Keratinocyte (primary cell): ENCODE data around the gene STK17A. TPM values are rescaled to one million over a fixed set of nuclear protein-coding genes. Genes with fewer than 3 reads are reported as not detected.

Experiments used
- DNase-seq: peaks from one replicate; pipeline ENCODE4 v3.0.0-alpha.2; 2011; ENCODE audit warnings: low read depth, missing footprints, low spot score
- FAIRE-seq: peaks from 2 replicates; lab custom pipeline; 2011; peaks lifted over from hg19 to GRCh38; lab: Jason Lieb, UNC
- H2AFZ ChIP-seq: 2 replicates; pipeline ENCODE4 v1.6.0; 2012; ENCODE audit warnings: low read length, control low read depth, inconsistent platforms; ENCODE audit not compliant: control insufficient read depth
- H3K27ac ChIP-seq: 2 replicates; pipeline ENCODE4 v1.5.1; 2011; ENCODE audit warnings: low read length; ENCODE audit not compliant: control insufficient read depth, insufficient read depth
- H3K27me3 ChIP-seq: 3 replicates; pipeline ENCODE4 v1.6.0; 2011; ENCODE audit warnings: low read length; ENCODE audit not compliant: control insufficient read depth, insufficient read depth; ENCODE audit errors: extremely low read depth
- H3K36me3 ChIP-seq, 2 experiments: 2 replicates in 1 of 2; 3 replicates in 1 of 2; pipeline ENCODE4 v1.5.1; 2011; ENCODE audit warnings: low read length in 2 of 2, mild to moderate bottlenecking in 1 of 2; ENCODE audit not compliant: control insufficient read depth in 2 of 2, insufficient read depth in 2 of 2; ENCODE audit errors: extremely low read depth in 1 of 2
- H3K4me1 ChIP-seq: 3 replicates; pipeline ENCODE4 v1.5.1; 2011; ENCODE audit warnings: low read length; ENCODE audit not compliant: control insufficient read depth, insufficient read depth; ENCODE audit errors: extremely low read depth
- H3K4me2 ChIP-seq: 3 replicates; pipeline ENCODE4 v1.6.0; 2011; ENCODE audit warnings: low read depth, low read length; ENCODE audit not compliant: control insufficient read depth, insufficient read depth; ENCODE audit errors: extremely low read depth
- H3K4me3 ChIP-seq, 3 experiments: fragments of 200-600 bp in 1 of 3; sonication (generic) in 1 of 3; 2 replicates in 2 of 3; 3 replicates in 1 of 3; pipeline ENCODE4 v1.5.1; 2011 to 2016; ENCODE audit warnings: low read length in 3 of 3, mild to moderate bottlenecking in 3 of 3, control low read depth in 2 of 3, inconsistent platforms in 1 of 3, low read depth in 1 of 3, mixed read lengths in 1 of 3, mixed run types in 1 of 3, moderate library complexity in 1 of 3; ENCODE audit not compliant: control insufficient read depth in 2 of 3, insufficient read depth in 2 of 3; ENCODE audit errors: extremely low read depth in 1 of 3
- H3K79me2 ChIP-seq: 2 replicates; pipeline ENCODE4 v1.6.0; 2012; ENCODE audit warnings: low read length; ENCODE audit not compliant: control insufficient read depth, insufficient read depth
- H3K9ac ChIP-seq: 3 replicates; pipeline ENCODE4 v1.6.0; 2011; ENCODE audit warnings: low read length; ENCODE audit not compliant: control insufficient read depth, insufficient read depth; ENCODE audit errors: extremely low read depth
- H3K9me1 ChIP-seq: 3 replicates; pipeline ENCODE4 v1.6.0; 2011; ENCODE audit warnings: low read length; ENCODE audit not compliant: control insufficient read depth, insufficient read depth; ENCODE audit errors: extremely low read depth
- H3K9me3 ChIP-seq: 2 replicates; pipeline ENCODE4 v1.5.1; 2012; ENCODE audit warnings: low read depth, low read length; ENCODE audit not compliant: control insufficient read depth
- H4K20me1 ChIP-seq: 3 replicates; pipeline ENCODE4 v1.6.0; 2011; ENCODE audit warnings: low read length; ENCODE audit not compliant: control insufficient read depth, insufficient read depth; ENCODE audit errors: extremely low read depth
- CTCF ChIP-seq, 3 experiments: IDR thresholded peaks in 1 of 3; conservative IDR thresholded peaks in 1 of 3; optimal IDR thresholded peaks in 1 of 3; 2 replicates in 2 of 3; 3 replicates in 1 of 3; pipeline versions ENCODE3 to v1.5.1; 2011; ENCODE audit warnings: low read length in 3 of 3, mild to moderate bottlenecking in 3 of 3, moderate library complexity in 2 of 3, control low read depth in 1 of 3, inconsistent platforms in 1 of 3; ENCODE audit not compliant: insufficient read depth in 2 of 3; ENCODE audit errors: extremely low read depth in 1 of 3
- EZH2 ChIP-seq: IDR thresholded peaks from one replicate; pipeline ENCODE4 v1.6.1; 2012; ENCODE audit warnings: inconsistent platforms, mild to moderate bottlenecking, low read length, moderate library complexity
- dilution Hi-C: fragments of 300-500 bp; cut with MboI; formaldehyde crosslinking; loops from one replicate; pipeline ENCODE4 v1.7.0; 2020; ENCODE audit warnings: low sequenced_read_pairs; ENCODE audit not compliant: extremely low pct_ligation_motif_present
- polyA plus RNA-seq, 5 experiments: library from polyadenylated mRNA; depleted of rRNA in 3 of 5; stranded (reverse) in 3 of 5; stranded (forward) in 1 of 5; unstranded in 1 of 5; fragments of >200 nt; gene quantifications; 1 replicate in 1 of 5; 2 replicates in 3 of 5; 3 replicates in 1 of 5; pipeline versions ENCODE4 v1.2.1 to v1.2.3, GENCODE V29; 2011 to 2012; ENCODE audit warnings: missing spikeins in 2 of 5, low read depth in 1 of 5, low replicate concordance in 1 of 5

STK17A gene
- polyA plus RNA-seq, 1 donor (not counting 4 experiments of a cell fraction or from before 2014, with no cell fraction given): 81.3 TPM

DNA sequence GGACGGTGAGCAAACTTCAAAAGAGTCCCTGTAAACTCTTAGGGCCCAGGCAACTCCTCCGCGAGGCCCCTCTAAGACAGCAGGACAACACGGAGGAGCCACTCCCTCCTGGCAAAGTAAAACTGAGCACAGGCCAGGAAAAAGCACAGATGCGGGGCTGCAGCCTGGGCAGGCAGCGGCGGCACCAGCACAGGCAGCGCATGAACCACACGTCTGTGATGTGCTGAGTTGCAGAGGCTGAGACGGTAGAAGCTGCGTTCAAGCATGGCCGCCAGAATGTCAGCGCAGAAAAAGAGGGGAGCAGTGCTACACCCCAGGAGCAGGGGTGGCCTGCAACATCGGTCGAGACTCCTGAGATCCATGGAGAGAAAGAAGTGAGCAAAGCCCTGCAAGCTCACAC, 46.1 kb upstream of the STK17A start:
- DNase-seq: no peak
- Histone ChIP-seq H3K4me3 (no peak overlapping the region), H2AFZ (no peak overlapping the region), H4K20me1 (no peaks in the 10 kb centered on the region), H3K9me1 (no peaks in the 10 kb centered on the region), H3K4me2 (no peak overlapping the region), H3K9ac (no peak overlapping the region), H3K36me3 (no peaks in the 10 kb centered on the region), H3K79me2 (no peaks in the 10 kb centered on the region), H3K9me3 (no peaks in the 10 kb centered on the region), H3K4me1 (peaks cover 16% of the 10 kb centered on the region), H3K27ac (no peak overlapping the region), H3K27me3 (peaks cover 7% of the 10 kb centered on the region)
- no peak for TF ChIP-seq EZH2
- TF ChIP-seq CTCF (optimal IDR thresholded peaks at IDR 0.05 in 1 of 3, IDR thresholded peaks at IDR 0.05 in 1 of 3, conservative IDR thresholded peaks at IDR 0.05 in 1 of 3; ENCODE audit: extremely low read depth in 1 of 3, insufficient read depth in 2 of 3, low read length in 3 of 3): no peak
- FAIRE-seq: no peak
- dilution Hi-C loops: no loop called here

DNA sequence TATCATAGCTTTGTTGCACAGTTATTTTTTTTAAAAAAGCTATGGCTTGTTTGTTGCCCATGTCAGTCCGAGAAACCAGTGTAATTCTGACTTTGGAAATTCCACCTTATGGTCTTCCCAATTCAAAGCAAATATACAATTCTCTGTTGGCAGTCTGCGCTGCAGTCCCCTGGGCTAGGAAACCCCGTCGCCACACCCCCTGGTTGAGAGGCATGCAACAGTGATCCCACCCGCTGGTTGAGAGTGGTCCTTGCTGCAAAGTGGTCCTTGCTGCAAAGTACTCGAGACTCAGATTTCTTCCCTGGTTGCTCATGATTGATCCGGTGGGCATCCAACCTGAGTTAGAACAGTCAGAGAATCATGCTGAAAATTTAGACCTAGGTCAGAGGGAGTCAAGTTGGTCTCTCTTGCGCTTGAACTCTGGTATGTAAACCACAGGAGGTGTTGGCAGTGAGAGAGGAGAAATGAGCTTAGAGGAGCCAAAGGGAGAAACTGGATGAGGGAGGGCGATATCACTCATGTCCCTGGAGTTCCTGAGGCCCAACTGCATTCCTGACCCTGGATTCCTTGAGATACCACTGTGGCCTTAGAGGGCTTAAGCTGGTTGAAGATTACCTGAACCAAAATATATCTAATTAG, 45.0 kb upstream of the STK17A start:
- H3K9ac ChIP-seq: no peak overlapping the region
- H2AFZ ChIP-seq: no peak overlapping the region
- no peaks in the 10 kb centered on the region for H3K79me2 ChIP-seq
- FAIRE-seq: no peak
- TF ChIP-seq EZH2 (no peak), CTCF (optimal IDR thresholded peaks at IDR 0.05 in 1 of 3, IDR thresholded peaks at IDR 0.05 in 1 of 3, conservative IDR thresholded peaks at IDR 0.05 in 1 of 3; ENCODE audit: extremely low read depth in 1 of 3, insufficient read depth in 2 of 3, low read length in 3 of 3) (no peak)
- H3K36me3 ChIP-seq: no peaks in the 10 kb centered on the region
- H3K27ac ChIP-seq: no peak overlapping the region
- no peaks in the 10 kb centered on the region for H3K9me1 ChIP-seq
- dilution Hi-C loops: no loop called here
- no peak overlapping the region for H3K4me2 ChIP-seq
- H3K4me1 ChIP-seq: peaks cover 16% of the 10 kb centered on the region
- H3K4me3 ChIP-seq: no peak overlapping the region
- H3K27me3 ChIP-seq: peaks cover 6% of the 10 kb centered on the region
- H3K9me3 ChIP-seq: no peaks in the 10 kb centered on the region
- no peak for DNase-seq
- H4K20me1 ChIP-seq: no peaks in the 10 kb centered on the region
